Measurements from ENCODE around the gene TSPYL4.
A peak's percentile ranks its signal among the peaks of the same experiment; 100 is the strongest.

Gene TSPYL4

DNA sequence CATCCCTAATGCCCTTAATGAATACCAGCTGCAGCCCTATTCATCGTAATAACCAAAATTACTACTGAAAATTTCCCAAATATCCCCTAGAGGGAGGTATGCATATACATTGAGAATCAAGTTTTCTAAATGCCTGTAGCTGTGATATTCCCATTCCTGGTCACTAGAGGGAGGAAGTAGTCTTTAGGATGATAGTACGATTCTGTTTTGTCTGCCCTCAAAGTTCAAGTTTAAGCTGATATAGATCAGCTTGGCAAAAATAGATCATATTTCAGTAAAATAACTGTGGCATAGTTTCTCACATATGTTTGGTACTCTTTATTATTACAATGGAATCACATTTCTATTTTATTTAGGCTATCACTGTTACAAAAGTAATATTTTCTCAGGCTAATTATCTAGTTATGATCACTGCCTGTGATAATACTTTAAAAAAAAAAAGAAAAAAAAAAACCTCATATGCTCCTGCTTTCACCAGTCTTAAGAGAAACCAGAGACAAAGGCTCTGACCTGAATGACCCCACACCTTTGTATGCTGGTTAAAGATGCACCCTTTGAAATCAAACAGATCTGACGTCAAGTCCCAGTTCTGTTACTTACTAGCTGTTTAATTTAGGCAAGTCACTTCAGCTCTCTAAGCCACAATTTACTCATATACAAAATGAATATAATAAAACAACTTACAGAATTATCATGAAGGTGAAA, 14.9 kb upstream of the TSPYL4 start:
- FAIRE-seq, result peak; percentile 93

GRCh38 chr6:116267836-116268588, 14.1 kb upstream of the TSPYL4 start:
- FAIRE-seq, result no peak

GRCh38 chr6:116266803-116267202, 12.9 kb upstream of the TSPYL4 start:
- no peak for FAIRE-seq

GRCh38 chr6:116265041-116265829, 11.4 kb upstream of the TSPYL4 start:
- no peak for FAIRE-seq

- no peak for FAIRE-seq
Observed at GRCh38 chr6:116263353-116263752, 9.5 kb upstream of the TSPYL4 start.

- no peak for FAIRE-seq
Observed at GRCh38 chr6:116258520-116258919, 4.6 kb upstream of the TSPYL4 start.

DNA sequence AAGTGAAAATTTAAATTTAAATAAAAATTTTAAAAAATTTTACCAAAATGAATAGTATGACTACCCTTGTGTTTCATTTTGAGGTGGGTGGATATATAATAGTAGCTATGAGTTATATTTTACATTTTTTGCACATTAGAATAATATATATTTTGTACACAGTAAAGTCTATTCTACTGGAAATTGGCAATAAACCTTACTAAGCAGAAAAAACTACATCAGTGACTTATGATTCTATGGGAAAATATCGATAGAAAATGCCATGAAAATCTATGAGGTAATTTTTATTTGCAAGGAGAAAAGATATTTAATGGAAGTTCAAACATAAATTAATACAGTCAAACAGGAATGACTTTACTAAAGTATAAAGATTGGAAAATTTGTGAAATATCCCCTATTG, 2.8 kb upstream of the TSPYL4 start:
- FAIRE-seq, result no peak

- FAIRE-seq, result no peak
Observed at GRCh38 chr6:116255246-116255800, 1.4 kb upstream of the TSPYL4 start.

DNA sequence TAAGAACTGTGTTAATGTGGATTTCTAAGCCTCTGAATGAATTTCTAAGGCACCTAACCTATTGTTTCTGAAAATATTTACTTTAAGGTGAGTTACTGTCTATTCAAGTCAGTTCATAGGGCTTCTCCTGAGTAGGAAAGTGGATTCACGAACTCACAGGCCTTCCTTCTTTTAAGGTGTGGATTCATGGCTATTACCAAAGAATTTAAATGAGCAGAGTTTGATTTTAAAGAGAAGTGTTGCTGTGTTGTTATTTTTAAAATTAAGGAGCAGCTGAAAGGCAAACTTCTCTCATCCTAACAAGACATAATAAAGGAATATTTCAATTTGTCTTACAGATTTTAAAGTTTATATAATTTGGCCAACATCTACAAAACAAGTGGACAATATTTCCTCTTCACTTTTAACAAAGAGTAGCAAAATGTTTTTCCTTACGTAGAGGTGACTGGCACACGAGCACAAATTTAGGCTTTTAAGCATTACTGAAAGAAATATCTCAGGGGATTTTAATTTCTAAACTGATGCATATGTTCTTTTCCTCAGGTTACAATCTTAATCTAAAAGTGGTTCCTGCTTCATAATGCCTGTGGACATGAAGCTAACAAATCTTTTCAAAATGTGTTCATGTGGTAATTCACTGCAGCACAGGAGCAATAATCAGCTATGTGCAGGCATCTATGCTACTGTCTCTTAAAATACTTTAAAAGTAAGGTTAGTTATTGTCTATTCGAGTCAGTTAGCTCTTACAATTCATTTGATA, 602 bp upstream of the TSPYL4 start:
- no peak for FAIRE-seq

GRCh38 chr6:116253188-116253504, 729 bp downstream of the TSPYL4 start:
- FAIRE-seq, result no peak

DNA sequence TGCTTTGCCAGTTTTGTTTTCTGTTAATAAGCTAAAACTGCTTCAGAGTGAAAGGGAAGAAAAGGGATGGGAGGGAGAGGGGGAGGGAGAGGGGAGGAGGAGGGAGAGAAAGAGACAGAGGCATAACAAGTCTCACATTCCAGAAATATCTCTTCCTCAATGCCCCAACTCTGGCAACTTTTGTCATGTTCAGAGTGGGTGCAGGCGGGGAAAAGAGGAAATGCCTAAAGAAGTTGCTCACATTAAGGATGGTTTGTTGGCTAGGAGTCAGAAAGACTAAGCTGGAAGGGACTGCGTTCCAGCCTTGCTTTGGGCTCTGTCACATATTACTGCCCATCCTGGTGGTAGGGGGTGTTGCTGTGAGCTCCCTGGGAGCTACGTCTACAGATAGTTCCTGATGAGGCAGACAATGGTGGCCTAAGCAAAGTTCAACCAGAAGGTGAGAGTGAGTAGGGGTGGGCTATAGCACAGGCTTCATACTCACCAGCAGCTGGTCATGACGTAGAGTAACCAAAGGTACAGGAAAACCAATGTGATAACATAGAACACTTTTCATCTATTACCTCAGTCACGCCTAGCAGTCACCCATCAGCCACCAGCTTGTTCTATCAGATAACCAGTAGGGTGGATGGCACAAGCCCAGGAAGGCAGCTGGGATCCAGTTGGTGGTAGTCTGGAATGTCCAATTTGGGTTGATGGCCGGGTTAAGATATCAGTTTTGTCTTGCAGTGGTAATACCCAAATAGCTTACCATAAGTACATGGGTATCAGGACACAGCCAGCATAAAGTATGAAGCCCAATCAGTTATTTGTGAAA, 2.1 kb downstream of the TSPYL4 start:
- no peak for FAIRE-seq

- no peak for FAIRE-seq
Observed at GRCh38 chr6:116248577-116248976, 5.3 kb downstream of the TSPYL4 start.

- FAIRE-seq, result no peak
Observed at GRCh38 chr6:116247285-116247684, 6.6 kb downstream of the TSPYL4 start.

DNA sequence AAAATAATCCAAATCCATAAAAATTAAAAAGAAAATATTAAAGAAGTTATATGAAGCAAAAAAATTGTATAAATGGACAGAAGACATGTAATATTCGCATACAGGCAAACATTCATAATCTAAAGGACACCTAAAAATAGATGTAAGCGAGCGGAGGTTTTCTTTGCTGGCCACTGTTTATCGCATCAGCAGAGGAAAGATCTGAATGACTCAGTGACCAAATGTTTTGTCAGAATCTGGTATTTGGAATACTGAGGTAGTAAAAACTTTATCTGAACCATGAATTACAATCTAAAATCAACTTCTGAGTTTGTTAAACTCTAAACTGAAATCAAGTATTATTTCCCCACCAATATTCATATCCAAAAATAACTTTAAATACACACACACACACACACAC, 7.8 kb downstream of the TSPYL4 start:
- no peak for FAIRE-seq

DNA sequence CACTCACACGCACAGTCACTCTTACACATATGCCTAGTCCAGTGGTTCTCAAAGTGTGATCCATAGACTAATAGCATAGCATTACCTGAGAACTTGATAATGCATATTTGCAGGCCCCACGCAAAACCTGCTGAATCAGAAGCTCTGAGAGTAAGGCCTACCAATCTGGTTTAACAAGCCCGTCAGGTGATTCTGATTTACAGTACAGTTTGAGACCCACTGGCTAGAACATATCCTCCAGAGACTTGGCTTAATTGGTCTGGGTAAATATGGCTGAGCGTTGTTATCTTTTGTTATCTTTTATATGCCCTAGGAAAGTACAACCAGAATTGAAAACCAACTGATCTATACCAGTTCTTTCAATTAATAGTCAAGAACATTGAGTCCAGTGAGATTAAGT, 9.6 kb downstream of the TSPYL4 start:
- FAIRE-seq, result no peak

GRCh38 chr6:116239856-116240255, 14.0 kb downstream of the TSPYL4 start:
- FAIRE-seq, result no peak

GRCh38 chr6:116239256-116239655, 14.6 kb downstream of the TSPYL4 start:
- FAIRE-seq, result no peak

DNA sequence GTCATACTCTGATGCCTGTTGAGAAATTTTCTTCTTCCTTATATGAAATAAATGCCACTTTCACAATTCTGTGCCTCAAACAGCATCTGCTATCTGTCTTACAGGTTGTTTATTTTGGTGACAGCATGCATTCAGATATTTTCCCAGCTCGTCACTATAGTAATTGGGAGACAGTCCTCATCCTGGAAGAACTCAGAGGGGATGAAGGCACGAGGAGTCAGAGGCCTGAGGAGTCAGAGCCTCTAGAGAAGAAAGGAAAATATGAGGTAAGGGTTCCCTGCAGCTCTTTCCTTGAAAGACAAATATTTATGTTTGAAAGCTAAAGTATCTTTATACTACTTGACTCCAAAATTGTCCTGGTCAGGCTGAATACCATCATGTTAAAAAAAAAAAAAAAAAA, 15.8 kb downstream of the TSPYL4 start:
- no peak for FAIRE-seq

DNA sequence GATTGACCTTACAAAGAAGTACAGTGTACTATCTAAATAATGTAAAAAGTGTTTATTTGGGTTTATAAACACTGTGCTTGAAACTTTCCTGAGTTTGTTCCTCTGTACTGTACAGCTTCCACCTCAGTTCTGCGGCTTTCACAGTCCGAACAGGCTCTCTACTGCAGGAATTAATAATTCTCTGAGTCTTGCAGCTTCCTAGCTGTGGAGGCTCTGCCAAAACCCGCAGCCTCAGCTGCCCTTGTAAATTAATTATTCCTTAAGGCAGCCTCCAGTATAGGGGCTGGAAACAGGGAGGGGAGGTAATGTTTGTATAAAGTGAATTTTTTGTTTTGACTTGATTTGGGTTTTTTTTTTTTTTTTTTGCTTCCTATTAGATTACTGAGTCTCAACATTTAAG, 19.2 kb downstream of the TSPYL4 start:
- FAIRE-seq, result no peak

DNA sequence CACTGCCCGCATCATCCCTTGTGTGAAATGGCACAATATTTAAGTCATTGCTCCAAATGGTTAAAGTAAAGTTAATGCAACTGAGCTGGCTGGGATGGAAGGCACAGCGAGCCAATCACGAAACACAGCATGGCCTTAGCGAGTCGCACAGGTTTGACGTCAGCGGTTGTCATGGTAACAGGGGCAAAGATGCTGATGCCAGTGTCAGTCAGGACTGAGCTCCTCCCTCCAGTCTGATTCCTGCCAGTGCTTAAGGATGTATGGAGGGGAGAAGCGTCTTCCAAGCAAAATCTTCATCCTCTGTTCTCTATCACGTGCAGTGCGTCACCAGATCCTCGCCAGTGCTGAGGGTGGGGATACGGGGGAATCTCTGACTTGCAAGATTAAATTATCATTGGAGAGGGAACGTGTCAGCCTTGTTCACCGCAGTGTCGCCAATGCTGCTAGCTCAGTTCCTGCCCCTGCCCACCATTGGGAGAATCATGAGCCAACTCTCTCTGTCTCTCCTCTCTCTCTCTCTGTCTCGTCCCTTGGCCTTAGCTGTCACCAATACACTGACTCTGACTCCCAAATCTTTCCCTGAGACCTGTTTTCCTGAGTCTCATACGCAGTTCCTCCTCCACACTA, 24.5 kb downstream of the TSPYL4 start:
- no peak for FAIRE-seq

DNA sequence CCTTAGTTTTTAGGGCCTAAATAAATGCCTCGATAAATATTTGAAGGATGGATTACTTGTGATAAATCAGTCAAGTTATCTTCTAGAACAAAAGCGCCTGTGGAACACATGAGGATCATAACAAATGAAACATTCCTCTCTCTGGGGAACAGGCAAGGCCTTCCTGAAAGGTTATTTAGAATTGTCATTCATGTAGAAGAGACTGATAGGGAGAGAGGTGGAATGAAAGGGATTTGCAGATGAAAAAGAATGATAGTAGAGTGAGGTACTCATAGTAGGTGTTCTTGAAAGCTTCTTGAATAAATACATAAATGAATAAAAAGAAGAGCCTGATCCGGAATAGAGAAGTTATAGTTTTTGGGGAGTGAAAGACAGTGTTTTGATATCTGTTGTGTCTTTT, 30.5 kb downstream of the TSPYL4 start:
- no peak for FAIRE-seq

DNA sequence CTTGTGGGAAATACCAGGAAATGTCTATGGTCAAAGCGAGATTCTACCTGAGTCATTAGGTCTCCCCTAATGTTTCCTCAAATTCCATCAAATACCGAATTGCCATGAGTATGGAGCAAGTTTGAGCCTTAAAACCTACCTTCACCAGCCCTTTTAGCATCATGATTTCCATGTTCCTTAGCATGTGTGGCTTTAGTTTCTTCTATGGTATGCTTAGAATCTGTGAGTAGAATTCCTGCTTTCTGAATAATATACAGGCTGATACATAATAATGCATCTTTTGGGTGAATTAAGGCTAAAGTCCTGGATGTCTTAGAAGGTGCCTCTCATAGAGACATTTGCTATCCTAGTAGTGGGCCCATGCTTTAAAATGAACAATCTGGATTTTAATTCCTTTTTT, 32.0 kb downstream of the TSPYL4 start:
- no peak for FAIRE-seq

All from TTC549 (cell line).